Measurements from ENCODE around the gene FBXO28. TPM values are rescaled to one million over a fixed set of nuclear protein-coding genes. Genes with fewer than 3 reads are reported as not detected.

FBXO28 gene
- total RNA-seq, 1 donor from 2014 or later, result 23.9 TPM

DNA sequence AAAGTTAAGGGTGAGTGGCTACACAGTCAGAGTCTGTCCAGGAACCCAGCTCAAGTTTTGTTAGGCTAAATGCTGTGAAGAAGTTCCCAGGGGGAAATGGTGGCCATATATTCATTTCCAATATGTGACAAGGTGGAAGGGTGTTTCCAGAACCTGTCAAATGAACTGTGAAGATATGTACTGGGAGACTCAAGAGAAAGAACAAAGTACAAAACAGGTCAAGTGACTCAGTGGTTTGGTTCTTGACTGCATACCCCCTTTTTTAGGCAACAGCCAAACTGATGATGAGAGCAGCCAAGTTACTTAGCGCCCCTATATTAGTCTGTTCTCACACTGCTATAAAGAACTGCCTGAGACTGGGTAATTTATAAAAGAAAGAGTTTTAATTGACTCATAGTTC lies 18.6 kb upstream of the FBXO28 start:
- H3K4me1 Mint-ChIP-seq (ENCODE audit: low read depth), result no peaks in the 10 kb centered on the region
- H3K9me3 Mint-ChIP-seq (ENCODE audit: low read depth), result no peaks in the 10 kb centered on the region
- peaks cover 34% of the 10 kb centered on the region for H3K27me3 Mint-ChIP-seq (ENCODE audit: low read depth)
- TF ChIP-seq, protein P1, sequence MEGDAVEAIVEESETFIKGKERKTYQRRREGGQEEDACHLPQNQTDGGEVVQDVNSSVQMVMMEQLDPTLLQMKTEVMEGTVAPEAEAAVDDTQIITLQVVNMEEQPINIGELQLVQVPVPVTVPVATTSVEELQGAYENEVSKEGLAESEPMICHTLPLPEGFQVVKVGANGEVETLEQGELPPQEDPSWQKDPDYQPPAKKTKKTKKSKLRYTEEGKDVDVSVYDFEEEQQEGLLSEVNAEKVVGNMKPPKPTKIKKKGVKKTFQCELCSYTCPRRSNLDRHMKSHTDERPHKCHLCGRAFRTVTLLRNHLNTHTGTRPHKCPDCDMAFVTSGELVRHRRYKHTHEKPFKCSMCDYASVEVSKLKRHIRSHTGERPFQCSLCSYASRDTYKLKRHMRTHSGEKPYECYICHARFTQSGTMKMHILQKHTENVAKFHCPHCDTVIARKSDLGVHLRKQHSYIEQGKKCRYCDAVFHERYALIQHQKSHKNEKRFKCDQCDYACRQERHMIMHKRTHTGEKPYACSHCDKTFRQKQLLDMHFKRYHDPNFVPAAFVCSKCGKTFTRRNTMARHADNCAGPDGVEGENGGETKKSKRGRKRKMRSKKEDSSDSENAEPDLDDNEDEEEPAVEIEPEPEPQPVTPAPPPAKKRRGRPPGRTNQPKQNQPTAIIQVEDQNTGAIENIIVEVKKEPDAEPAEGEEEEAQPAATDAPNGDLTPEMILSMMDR (IDR thresholded peaks at IDR 0.05), result no peak
- no peak overlapping the region for H3K27ac Mint-ChIP-seq (ENCODE audit: unreplicated experiment)
- H3K36me3 Mint-ChIP-seq (ENCODE audit: low read depth), result no peaks in the 10 kb centered on the region
- H3K4me3 Mint-ChIP-seq (ENCODE audit: unreplicated experiment), result no peak overlapping the region
- no peak for DNase-seq (ENCODE audit: low spot score)

DNA sequence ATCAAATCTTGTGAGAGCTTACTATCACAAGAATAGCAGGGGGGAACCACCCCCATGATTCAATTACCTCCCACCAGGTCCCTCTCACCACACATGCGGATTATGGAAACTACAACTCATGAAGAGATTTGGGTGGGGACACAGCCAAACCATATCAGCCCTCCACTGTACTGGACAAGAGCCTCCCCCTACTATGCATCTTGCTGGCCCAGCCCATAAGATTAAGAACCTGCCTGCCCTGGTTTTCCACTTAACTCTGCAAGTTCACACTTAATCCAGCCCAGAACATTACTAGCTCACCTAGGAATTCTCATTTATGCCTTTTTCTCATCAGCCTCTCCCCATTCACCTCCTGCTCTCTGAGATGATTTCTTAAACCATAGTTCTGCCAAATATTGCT lies 18.0 kb upstream of the FBXO28 start:
- no peaks in the 10 kb centered on the region for H3K4me1 Mint-ChIP-seq (ENCODE audit: low read depth)
- no peak overlapping the region for H3K4me3 Mint-ChIP-seq (ENCODE audit: unreplicated experiment)
- H3K36me3 Mint-ChIP-seq (ENCODE audit: low read depth), result no peaks in the 10 kb centered on the region
- no peaks in the 10 kb centered on the region for H3K9me3 Mint-ChIP-seq (ENCODE audit: low read depth)
- no peak overlapping the region for H3K27ac Mint-ChIP-seq (ENCODE audit: unreplicated experiment)
- TF ChIP-seq, protein P1 (IDR thresholded peaks at IDR 0.05), result no peak
- no peak for DNase-seq (ENCODE audit: low spot score)
- peaks cover 32% of the 10 kb centered on the region for H3K27me3 Mint-ChIP-seq (ENCODE audit: low read depth)

DNA sequence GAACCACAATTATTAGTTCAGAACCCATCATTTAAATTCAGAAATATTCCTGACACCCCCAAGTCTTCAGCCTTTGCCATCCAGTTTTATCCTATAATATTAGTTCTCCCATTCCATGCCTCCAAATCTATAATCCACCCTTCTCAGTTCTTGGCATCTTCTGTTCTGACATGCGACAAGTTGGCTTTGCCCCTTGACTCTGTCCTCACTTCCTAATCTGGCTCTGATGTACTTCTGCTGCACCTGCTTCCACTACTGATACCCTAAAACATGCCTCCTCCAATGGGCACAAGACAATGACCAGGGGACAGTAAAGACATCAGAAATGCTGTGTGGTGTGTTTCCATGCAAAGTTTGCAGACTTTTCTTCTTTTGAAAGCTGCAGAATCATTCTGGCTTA lies 17.1 kb upstream of the FBXO28 start:
- DNase-seq (ENCODE audit: low spot score), result no peak
- Mint-ChIP-seq H3K9me3 (ENCODE audit: low read depth) (no peaks in the 10 kb centered on the region), H3K4me1 (ENCODE audit: low read depth) (no peaks in the 10 kb centered on the region), H3K27me3 (ENCODE audit: low read depth) (peaks cover 32% of the 10 kb centered on the region), H3K27ac (ENCODE audit: unreplicated experiment) (no peak overlapping the region), H3K36me3 (ENCODE audit: low read depth) (no peaks in the 10 kb centered on the region), H3K4me3 (ENCODE audit: unreplicated experiment) (no peak overlapping the region)
- TF ChIP-seq, protein P1 (IDR thresholded peaks at IDR 0.05), result no peak

DNA sequence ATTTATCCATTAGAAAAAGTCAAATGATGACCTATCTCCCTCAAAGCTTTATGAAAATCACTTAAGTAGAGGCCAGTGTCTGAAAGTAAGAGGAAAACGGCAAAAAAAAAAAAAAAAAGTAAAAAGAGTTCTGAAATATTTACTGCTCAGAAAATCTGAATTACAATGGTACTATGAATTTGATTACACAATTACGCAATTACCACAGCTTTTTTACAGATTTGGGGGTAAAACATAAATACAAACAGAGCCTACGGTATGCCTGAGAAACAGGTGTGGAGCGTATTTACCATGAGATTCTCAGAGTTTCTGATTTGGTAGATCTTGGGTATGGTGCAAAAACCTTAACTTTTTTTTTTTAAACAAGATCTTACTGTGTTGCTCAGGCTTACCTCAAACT lies 15.9 kb upstream of the FBXO28 start:
- Mint-ChIP-seq H3K27ac (ENCODE audit: unreplicated experiment) (no peak overlapping the region), H3K4me1 (ENCODE audit: low read depth) (no peaks in the 10 kb centered on the region), H3K27me3 (ENCODE audit: low read depth) (peaks cover 34% of the 10 kb centered on the region), H3K9me3 (ENCODE audit: low read depth) (no peaks in the 10 kb centered on the region), H3K4me3 (ENCODE audit: unreplicated experiment) (no peak overlapping the region), H3K36me3 (ENCODE audit: low read depth) (no peaks in the 10 kb centered on the region)
- TF ChIP-seq, protein P1 (IDR thresholded peaks at IDR 0.05), result no peak
- no peak for DNase-seq (ENCODE audit: low spot score)

DNA sequence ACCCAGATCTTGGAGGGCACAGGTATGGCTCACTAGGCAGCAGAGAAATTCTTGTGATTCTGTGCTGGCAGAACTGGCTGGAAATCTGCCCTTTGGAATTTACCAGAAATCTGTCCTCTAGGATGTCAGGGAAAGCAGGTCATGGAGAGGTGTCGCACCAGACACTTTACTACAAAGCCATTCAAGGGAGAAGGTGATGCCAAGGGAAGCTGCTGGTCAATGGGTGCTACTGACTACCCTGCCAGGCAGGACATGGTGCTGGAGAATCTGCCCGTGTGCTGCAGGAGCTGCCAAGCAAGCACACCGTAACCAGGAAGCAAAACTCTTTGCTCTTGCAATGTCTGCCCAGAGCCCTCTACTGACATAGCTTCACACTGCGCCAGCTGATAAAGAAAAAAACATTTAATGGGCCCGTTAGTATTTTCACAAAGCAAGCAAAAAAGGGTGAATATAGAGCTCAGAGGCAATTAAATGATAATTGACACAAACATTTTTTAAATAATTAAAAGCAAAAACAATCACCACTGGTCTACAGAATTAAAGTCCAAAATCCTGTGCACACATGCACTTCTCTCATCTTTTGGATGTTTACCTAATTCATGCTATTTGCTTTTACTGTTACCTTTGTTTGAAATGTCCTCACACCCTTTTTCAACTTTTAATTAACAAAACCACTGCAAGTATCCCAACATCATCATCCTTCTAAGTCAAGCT lies 7.2 kb upstream of the FBXO28 start:
- peaks cover 3% of the 10 kb centered on the region for H3K4me1 Mint-ChIP-seq (ENCODE audit: low read depth)
- TF ChIP-seq, protein P1 (IDR thresholded peaks at IDR 0.05), result peak; percentile 73
- H3K27me3 Mint-ChIP-seq (ENCODE audit: low read depth), result peaks cover 35% of the 10 kb centered on the region
- H3K36me3 Mint-ChIP-seq (ENCODE audit: low read depth), result peaks cover 2% of the 10 kb centered on the region
- no peak for DNase-seq (ENCODE audit: low spot score)
- H3K4me3 Mint-ChIP-seq (ENCODE audit: unreplicated experiment), result no peak overlapping the region
- H3K9me3 Mint-ChIP-seq (ENCODE audit: low read depth), result no peaks in the 10 kb centered on the region
- no peak overlapping the region for H3K27ac Mint-ChIP-seq (ENCODE audit: unreplicated experiment)
